Prostate gland (tissue), 2 donors: ENCODE data around the gene UBP1. TPM values are rescaled to one million over a fixed set of nuclear protein-coding genes. Genes with fewer than 3 reads are reported as not detected.
"Not testable (repeated sequence)": the region's sequence is repeated elsewhere in the genome, so short reads cannot be mapped to it uniquely, and the experiment has no call there.

Source experiments
- DNase-seq: peaks from one replicate; pipeline ENCODE4 v3.0.0-alpha.2; 2019; ENCODE audit warnings: low spot score
- H3K27ac ChIP-seq, 2 donors: fragments of 200-600 bp; sonication (generic); 2 replicates each; pipeline ENCODE4 v1.5.1; 2017 to 2019
- H3K27me3 ChIP-seq: fragments of 200-600 bp; sonication (generic); replicated peaks from 2 replicates; pipeline ENCODE4 v1.5.1; 2019; ENCODE audit not compliant: insufficient read depth
- H3K36me3 ChIP-seq, 2 donors: fragments of 200-600 bp; sonication (generic); 1 replicate in 1 of 2; 2 replicates in 1 of 2; pipeline versions ENCODE4 v1.5.1 to v1.8.1; 2017 to 2019
- H3K4me1 ChIP-seq: fragments of 200-600 bp; sonication (generic); replicated peaks from 2 replicates; pipeline ENCODE4 v1.5.1; 2019
- H3K4me3 ChIP-seq, 2 donors: fragments of 200-600 bp; sonication (generic); 2 replicates each; pipeline ENCODE4 v1.5.1; 2017 to 2019
- H3K9me3 ChIP-seq: fragments of 200-600 bp; sonication (generic); 2 replicates; pipeline ENCODE4 v1.5.1; 2017
- CTCF ChIP-seq, 4 experiments: fragments of 200-600 bp in 2 of 4; fragments of 450-650 bp in 2 of 4; sonication (generic) in 2 of 4; IDR thresholded peaks; 1 replicate in 3 of 4; 2 replicates in 1 of 4; pipeline ENCODE4 v1.5.1; 2016 to 2019; ENCODE audit warnings: antibody characterized with exemption in 4 of 4, mild to moderate bottlenecking in 2 of 4, moderate library complexity in 2 of 4
- POLR2A ChIP-seq: fragments of 450-650 bp; IDR thresholded peaks from one replicate; pipeline ENCODE4 v1.6.1; 2016; ENCODE audit warnings: antibody characterized with exemption, mild to moderate bottlenecking
- POLR2AphosphoS5 ChIP-seq: sonication (generic); formaldehyde crosslinking; IDR thresholded peaks from one replicate; pipeline ENCODE4 v1.6.1; 2017; ENCODE audit warnings: antibody characterized with exemption
- WGBS: methylation state at CpG from one replicate; pipeline ENCODE4 v1.1.5; 2018; 5-methylcytosine and 5-hydroxymethylcytosine counted together
- intact Hi-C: fragments of 100-400 bp; cut with DNase I; formaldehyde crosslinking; loops from one replicate; pipeline ENCODE4 v1.14.2; 2022
- total RNA-seq, 2 donors: library from RNA; depleted of rRNA; stranded (reverse); fragments of >200 nt; gene quantifications; one replicate each; pipeline ENCODE4 v1.1.0, GENCODE V29; 2016

Gene UBP1
- total RNA-seq, 2 donors from 2014 or later, result 52.3 to 57.2 TPM

GRCh38 chr3:33458446-33458845 lies 18.2 kb upstream of the UBP1 start:
- H3K36me3 ChIP-seq, result no peaks in the 10 kb centered on the region
- 99% methylated on average over 3 of the region's 3 CpGs for WGBS
- no peaks in the 10 kb centered on the region for H3K27me3 ChIP-seq
- DNase-seq, result no peak
- no peak overlapping the region for H3K27ac ChIP-seq
- no peak overlapping the region for H3K4me3 ChIP-seq
- no peaks in the 10 kb centered on the region for H3K4me1 ChIP-seq
- TF ChIP-seq POLR2A (no peak), POLR2AphosphoS5 (no peak), CTCF (IDR thresholded peaks at IDR 0.05) (no peak)
- H3K9me3 ChIP-seq, result no peaks in the 10 kb centered on the region
- intact Hi-C loops, result no loop called here

- WGBS, result 57% methylated on average over 2 of the region's 2 CpGs
- no peak for DNase-seq
- TF ChIP-seq POLR2AphosphoS5, result no peak
- TF ChIP-seq CTCF (IDR thresholded peaks at IDR 0.05), result no peak
- TF ChIP-seq POLR2A, result no peak
Measured at GRCh38 chr3:33456756-33457155, 16.6 kb upstream of the UBP1 start.

GRCh38 chr3:33453331-33453761 lies 13.1 kb upstream of the UBP1 start:
- Histone ChIP-seq H3K4me3 (no peak overlapping the region), H3K36me3 (no peaks in the 10 kb centered on the region), H3K9me3 (no peaks in the 10 kb centered on the region), H3K27me3 (no peaks in the 10 kb centered on the region), H3K4me1 (no peaks in the 10 kb centered on the region), H3K27ac (no peak overlapping the region)
- intact Hi-C loops, result no loop called here
- no peak for DNase-seq
- TF ChIP-seq POLR2A (no peak), POLR2AphosphoS5 (no peak), CTCF (IDR thresholded peaks at IDR 0.05) (no peak)
- WGBS, result 92% methylated on average over 17 of the region's 19 CpGs

More at GRCh38 chr3:33456756-33457155, 16.6 kb upstream of the UBP1 start:
- H3K27me3 ChIP-seq, result no peaks in the 10 kb centered on the region
- H3K36me3 ChIP-seq, result no peaks in the 10 kb centered on the region
- no peaks in the 10 kb centered on the region for H3K4me1 ChIP-seq
- H3K27ac ChIP-seq, result no peak overlapping the region
- no peak overlapping the region for H3K4me3 ChIP-seq
- H3K9me3 ChIP-seq, result no peaks in the 10 kb centered on the region
- intact Hi-C loops, result no loop called here

GRCh38 chr3:33451994-33452393 lies 11.8 kb upstream of the UBP1 start:
- H3K36me3 ChIP-seq, intact Hi-C loops, H3K4me3 ChIP-seq, H3K9me3 ChIP-seq, H3K27ac ChIP-seq, H3K27me3 ChIP-seq, H3K4me1 ChIP-seq, DNase-seq: not testable (repeated sequence)
- WGBS, result 96% methylated on average over 1 of the region's 1 CpG

- no peaks in the 10 kb centered on the region for H3K27me3 ChIP-seq
- H3K4me3 ChIP-seq, result no peak overlapping the region
- WGBS, result 95% methylated on average over 15 of the region's 15 CpGs
- intact Hi-C loops, result loop anchor here (10.0 kb wide), 1 partner anchor 207 kb away; no protein-coding TSS in a partner anchor
- no peak for TF ChIP-seq CTCF (IDR thresholded peaks at IDR 0.05)
- TF ChIP-seq POLR2AphosphoS5, result no peak
- TF ChIP-seq POLR2A, result no peak
- no peaks in the 10 kb centered on the region for H3K36me3 ChIP-seq
- H3K27ac ChIP-seq, result no peak overlapping the region
- DNase-seq, result no peak
- H3K4me1 ChIP-seq, result no peaks in the 10 kb centered on the region
- H3K9me3 ChIP-seq, result no peaks in the 10 kb centered on the region
Measured at GRCh38 chr3:33447958-33448357, 7.8 kb upstream of the UBP1 start.

- not testable (repeated sequence) for DNase-seq, H3K9me3 ChIP-seq, H3K27me3 ChIP-seq, H3K36me3 ChIP-seq, H3K27ac ChIP-seq, H3K4me3 ChIP-seq, H3K4me1 ChIP-seq
- intact Hi-C loops, result loop anchor here (10.0 kb wide), 1 partner anchor 208 kb away; no protein-coding TSS in a partner anchor
- 89% methylated on average over 7 of the region's 7 CpGs for WGBS
Measured at GRCh38 chr3:33447256-33447625, 7.0 kb upstream of the UBP1 start.
